ENCODE results near the gene AIRE. TPM values are rescaled to one million over a fixed set of nuclear protein-coding genes. Genes with fewer than 3 reads are reported as not detected.
"Not testable (repeated sequence)": the region's sequence is repeated elsewhere in the genome, so short reads cannot be mapped to it uniquely, and the experiment has no call there.

AIRE gene
- polyA plus RNA-seq, 1 donor, result 0.15 TPM

GRCh38 chr21:44338971-44339910 is 53.6 kb downstream of the AIRE start, which contains the start of gene CFAP410:
CFAP410 (minus strand) TSS chr21:44339390; CDS start chr21:44339194, 196 bp downstream.
- DNase-seq, result peak; percentile 97

- not testable (repeated sequence) for DNase-seq
Observed at GRCh38 chr21:44341726-44342458, 56.2 kb downstream of the AIRE start.

GRCh38 chr21:44342981-44343380 is 57.3 kb downstream of the AIRE start:
- DNase-seq, result not testable (repeated sequence)

GRCh38 chr21:44344541-44345183 is 59.0 kb downstream of the AIRE start:
- no peak for DNase-seq

- no peak for DNase-seq
Observed at GRCh38 chr21:44345495-44345894, 59.8 kb downstream of the AIRE start.

- no peak for DNase-seq
Observed at GRCh38 chr21:44347911-44348451, 62.3 kb downstream of the AIRE start.

Other genes with a start within 250 kb of the AIRE start
- 5.0 TPM for gene PWP2, start 178.5 kb upstream of the AIRE start, polyA plus RNA-seq (ENCODE audit: insufficient read length)
- 27.6 TPM for gene GATD3, start 152.2 kb upstream of the AIRE start, polyA plus RNA-seq (ENCODE audit: insufficient read length)
- gene ICOSLG, start 44.9 kb upstream of the AIRE start, polyA plus RNA-seq (ENCODE audit: insufficient read length), result 10.6 TPM
- not detected for gene DNMT3L, start 24.0 kb upstream of the AIRE start, polyA plus RNA-seq (ENCODE audit: insufficient read length)
- gene PFKL, start 14.2 kb downstream of the AIRE start, polyA plus RNA-seq (ENCODE audit: insufficient read length), result 65.1 TPM
- 20.1 TPM for gene CFAP410, start 53.5 kb downstream of the AIRE start, polyA plus RNA-seq (ENCODE audit: insufficient read length)
- 2.1 TPM for gene TRPM2, start 67.7 kb downstream of the AIRE start, polyA plus RNA-seq (ENCODE audit: insufficient read length)
- 2.4 TPM for gene LRRC3, start 169.6 kb downstream of the AIRE start, polyA plus RNA-seq (ENCODE audit: insufficient read length)